ENCODE measurements around the gene GINS2. TPM values are rescaled to one million over a fixed set of nuclear protein-coding genes. Genes with fewer than 3 reads are reported as not detected.

The GINS2 gene
- total RNA-seq, 1 experiment from 2014 or later = 38.0 TPM

GRCh38 chr16:85638695-85639409 is 49.9 kb downstream of the GINS2 start:
- H3K27ac Mint-ChIP-seq = peak overlapping the region; percentile 66
- TF ChIP-seq ZBTB43 (CRISPR knock-in tag; IDR thresholded peaks at IDR 0.05) = no peak
- TF ChIP-seq MYBL2 (CRISPR knock-in tag; IDR thresholded peaks at IDR 0.05) = no peak
- no peak for TF ChIP-seq ESRRA (CRISPR knock-in tag; IDR thresholded peaks at IDR 0.05; ENCODE audit: borderline replicate concordance)
- TF ChIP-seq, protein P1, sequence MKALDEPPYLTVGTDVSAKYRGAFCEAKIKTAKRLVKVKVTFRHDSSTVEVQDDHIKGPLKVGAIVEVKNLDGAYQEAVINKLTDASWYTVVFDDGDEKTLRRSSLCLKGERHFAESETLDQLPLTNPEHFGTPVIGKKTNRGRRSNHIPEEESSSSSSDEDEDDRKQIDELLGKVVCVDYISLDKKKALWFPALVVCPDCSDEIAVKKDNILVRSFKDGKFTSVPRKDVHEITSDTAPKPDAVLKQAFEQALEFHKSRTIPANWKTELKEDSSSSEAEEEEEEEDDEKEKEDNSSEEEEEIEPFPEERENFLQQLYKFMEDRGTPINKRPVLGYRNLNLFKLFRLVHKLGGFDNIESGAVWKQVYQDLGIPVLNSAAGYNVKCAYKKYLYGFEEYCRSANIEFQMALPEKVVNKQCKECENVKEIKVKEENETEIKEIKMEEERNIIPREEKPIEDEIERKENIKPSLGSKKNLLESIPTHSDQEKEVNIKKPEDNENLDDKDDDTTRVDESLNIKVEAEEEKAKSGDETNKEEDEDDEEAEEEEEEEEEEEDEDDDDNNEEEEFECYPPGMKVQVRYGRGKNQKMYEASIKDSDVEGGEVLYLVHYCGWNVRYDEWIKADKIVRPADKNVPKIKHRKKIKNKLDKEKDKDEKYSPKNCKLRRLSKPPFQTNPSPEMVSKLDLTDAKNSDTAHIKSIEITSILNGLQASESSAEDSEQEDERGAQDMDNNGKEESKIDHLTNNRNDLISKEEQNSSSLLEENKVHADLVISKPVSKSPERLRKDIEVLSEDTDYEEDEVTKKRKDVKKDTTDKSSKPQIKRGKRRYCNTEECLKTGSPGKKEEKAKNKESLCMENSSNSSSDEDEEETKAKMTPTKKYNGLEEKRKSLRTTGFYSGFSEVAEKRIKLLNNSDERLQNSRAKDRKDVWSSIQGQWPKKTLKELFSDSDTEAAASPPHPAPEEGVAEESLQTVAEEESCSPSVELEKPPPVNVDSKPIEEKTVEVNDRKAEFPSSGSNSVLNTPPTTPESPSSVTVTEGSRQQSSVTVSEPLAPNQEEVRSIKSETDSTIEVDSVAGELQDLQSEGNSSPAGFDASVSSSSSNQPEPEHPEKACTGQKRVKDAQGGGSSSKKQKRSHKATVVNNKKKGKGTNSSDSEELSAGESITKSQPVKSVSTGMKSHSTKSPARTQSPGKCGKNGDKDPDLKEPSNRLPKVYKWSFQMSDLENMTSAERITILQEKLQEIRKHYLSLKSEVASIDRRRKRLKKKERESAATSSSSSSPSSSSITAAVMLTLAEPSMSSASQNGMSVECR (CRISPR knock-in tag; IDR thresholded peaks at IDR 0.05; ENCODE audit: borderline replicate concordance) = no peak
- TF ChIP-seq, protein P2, sequence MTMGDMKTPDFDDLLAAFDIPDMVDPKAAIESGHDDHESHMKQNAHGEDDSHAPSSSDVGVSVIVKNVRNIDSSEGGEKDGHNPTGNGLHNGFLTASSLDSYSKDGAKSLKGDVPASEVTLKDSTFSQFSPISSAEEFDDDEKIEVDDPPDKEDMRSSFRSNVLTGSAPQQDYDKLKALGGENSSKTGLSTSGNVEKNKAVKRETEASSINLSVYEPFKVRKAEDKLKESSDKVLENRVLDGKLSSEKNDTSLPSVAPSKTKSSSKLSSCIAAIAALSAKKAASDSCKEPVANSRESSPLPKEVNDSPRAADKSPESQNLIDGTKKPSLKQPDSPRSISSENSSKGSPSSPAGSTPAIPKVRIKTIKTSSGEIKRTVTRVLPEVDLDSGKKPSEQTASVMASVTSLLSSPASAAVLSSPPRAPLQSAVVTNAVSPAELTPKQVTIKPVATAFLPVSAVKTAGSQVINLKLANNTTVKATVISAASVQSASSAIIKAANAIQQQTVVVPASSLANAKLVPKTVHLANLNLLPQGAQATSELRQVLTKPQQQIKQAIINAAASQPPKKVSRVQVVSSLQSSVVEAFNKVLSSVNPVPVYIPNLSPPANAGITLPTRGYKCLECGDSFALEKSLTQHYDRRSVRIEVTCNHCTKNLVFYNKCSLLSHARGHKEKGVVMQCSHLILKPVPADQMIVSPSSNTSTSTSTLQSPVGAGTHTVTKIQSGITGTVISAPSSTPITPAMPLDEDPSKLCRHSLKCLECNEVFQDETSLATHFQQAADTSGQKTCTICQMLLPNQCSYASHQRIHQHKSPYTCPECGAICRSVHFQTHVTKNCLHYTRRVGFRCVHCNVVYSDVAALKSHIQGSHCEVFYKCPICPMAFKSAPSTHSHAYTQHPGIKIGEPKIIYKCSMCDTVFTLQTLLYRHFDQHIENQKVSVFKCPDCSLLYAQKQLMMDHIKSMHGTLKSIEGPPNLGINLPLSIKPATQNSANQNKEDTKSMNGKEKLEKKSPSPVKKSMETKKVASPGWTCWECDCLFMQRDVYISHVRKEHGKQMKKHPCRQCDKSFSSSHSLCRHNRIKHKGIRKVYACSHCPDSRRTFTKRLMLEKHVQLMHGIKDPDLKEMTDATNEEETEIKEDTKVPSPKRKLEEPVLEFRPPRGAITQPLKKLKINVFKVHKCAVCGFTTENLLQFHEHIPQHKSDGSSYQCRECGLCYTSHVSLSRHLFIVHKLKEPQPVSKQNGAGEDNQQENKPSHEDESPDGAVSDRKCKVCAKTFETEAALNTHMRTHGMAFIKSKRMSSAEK (CRISPR knock-in tag; IDR thresholded peaks at IDR 0.05; ENCODE audit: borderline replicate concordance) = no peak
- no peak for TF ChIP-seq ELF4 (CRISPR knock-in tag; IDR thresholded peaks at IDR 0.05; ENCODE audit: low read depth)
- no peak for TF ChIP-seq ZNF396 (CRISPR knock-in tag; IDR thresholded peaks at IDR 0.05; ENCODE audit: borderline replicate concordance)
- TF ChIP-seq, protein P3, sequence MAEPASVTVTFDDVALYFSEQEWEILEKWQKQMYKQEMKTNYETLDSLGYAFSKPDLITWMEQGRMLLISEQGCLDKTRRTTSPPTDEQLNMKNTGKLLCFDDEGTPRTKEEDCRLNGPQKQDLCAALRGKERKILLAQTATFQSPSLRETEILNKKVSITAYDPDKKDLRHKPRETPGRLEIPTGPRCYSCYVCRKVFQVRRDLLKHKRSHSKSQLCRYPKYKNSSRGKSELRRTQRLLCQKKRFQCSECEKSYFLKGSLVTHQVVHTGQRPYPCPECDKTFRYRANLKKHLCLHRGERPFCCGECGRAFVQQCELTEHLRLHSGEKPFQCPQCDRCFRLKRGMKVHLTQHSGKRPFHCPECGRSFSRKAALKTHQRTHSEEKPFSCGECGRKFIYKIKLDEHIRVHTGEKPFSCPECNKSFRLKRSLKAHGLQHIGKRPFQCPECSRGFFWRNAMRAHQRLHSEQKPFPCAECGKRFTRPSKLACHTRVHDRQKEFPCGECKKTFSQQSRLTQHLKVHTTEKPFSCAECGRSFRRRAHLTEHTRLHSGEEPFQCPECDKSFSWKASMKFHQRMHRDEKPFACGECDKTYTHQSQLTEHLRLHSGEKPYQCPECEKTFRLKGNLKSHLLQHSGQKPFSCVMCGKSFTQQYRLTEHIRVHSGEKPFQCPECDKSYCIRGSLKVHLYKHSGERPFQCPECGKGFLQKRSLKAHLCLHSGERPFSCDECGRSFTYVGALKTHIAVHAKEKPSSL (CRISPR knock-in tag; conservative IDR thresholded peaks at IDR 0.05) = no peak
- TF ChIP-seq, protein P4, sequence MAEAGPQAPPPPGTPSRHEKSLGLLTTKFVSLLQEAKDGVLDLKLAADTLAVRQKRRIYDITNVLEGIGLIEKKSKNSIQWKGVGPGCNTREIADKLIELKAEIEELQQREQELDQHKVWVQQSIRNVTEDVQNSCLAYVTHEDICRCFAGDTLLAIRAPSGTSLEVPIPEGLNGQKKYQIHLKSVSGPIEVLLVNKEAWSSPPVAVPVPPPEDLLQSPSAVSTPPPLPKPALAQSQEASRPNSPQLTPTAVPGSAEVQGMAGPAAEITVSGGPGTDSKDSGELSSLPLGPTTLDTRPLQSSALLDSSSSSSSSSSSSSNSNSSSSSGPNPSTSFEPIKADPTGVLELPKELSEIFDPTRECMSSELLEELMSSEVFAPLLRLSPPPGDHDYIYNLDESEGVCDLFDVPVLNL (CRISPR knock-in tag; IDR thresholded peaks at IDR 0.05; ENCODE audit: borderline replicate concordance, low read depth) = no peak
- no peak for TF ChIP-seq SP1 (CRISPR knock-in tag; conservative IDR thresholded peaks at IDR 0.05)
- TF ChIP-seq MXD4 (CRISPR knock-in tag; IDR thresholded peaks at IDR 0.05; ENCODE audit: borderline replicate concordance) = no peak
- no peak for TF ChIP-seq NR3C1 (CRISPR knock-in tag; conservative IDR thresholded peaks at IDR 0.05; ENCODE audit: low read depth)
- no peak overlapping the region for H3K4me3 Mint-ChIP-seq
- DNase-seq (ENCODE audit: low spot score) (no peak), ATAC-seq (no peak)
- H3K4me1 Mint-ChIP-seq = no peaks in the 10 kb centered on the region; the same call in 1 of the 2 replicates
- H3K9me3 Mint-ChIP-seq = no peaks in the 10 kb centered on the region
- H3K36me3 Mint-ChIP-seq = no peaks in the 10 kb centered on the region
- ChIA-PET POLR2A (interaction anchor here (0.6 kb wide), 1 partner anchor 692 kb away, joined by 4 read pairs; no protein-coding TSS in a partner anchor), CTCF (interaction anchor here (0.7 to 3.7 kb wide), 3 partner anchors 10 to 23 kb away, joined by 3 to 24 read pairs (median 3); no protein-coding TSS in a partner anchor)
- no peaks in the 10 kb centered on the region for H3K27me3 Mint-ChIP-seq (ENCODE audit: low read depth)
